ENCODE results near the gene C20orf141. TPM values are rescaled to one million over a fixed set of nuclear protein-coding genes. Genes with fewer than 3 reads are reported as not detected.

C20orf141 gene
- total and polyA plus RNA-seq, 7 donors: 0.15 TPM; not detected in 6

GRCh38 chr20:2798814-2799213, 16.0 kb upstream of the C20orf141 start:
- H3K36me3 ChIP-seq: no peaks in the 10 kb centered on the region
- intact Hi-C loops (cut with DNase I): no loop called here
- TF ChIP-seq EP300 (IDR thresholded peaks at IDR 0.05): no peak
- TF ChIP-seq CTCF (IDR thresholded peaks at IDR 0.05): no peak
- no peak for TF ChIP-seq POLR2AphosphoS5 (IDR thresholded peaks at IDR 0.05)
- no peak for TF ChIP-seq POLR2A (IDR thresholded peaks at IDR 0.05)
- H3K27ac ChIP-seq: no peak overlapping the region
- DNase-seq: no peak
- H3K27me3 ChIP-seq: peaks cover 22 to 79% (median 48%) of the 10 kb centered on the region in 3 donors
- H3K4me1 ChIP-seq: peaks cover 0 to 18% (median 12%) of the 10 kb centered on the region in 4 donors
- 78 to 85% methylated on average over 6 of the region's 6 CpGs for WGBS, 2 donors
- H3K4me3 ChIP-seq: no peak overlapping the region
- no peaks in the 10 kb centered on the region for H3K9me3 ChIP-seq

- no peak for DNase-seq
- Histone ChIP-seq H3K4me3 (peak overlapping the region in 2 of 4 donors; percentile 29 to 35), H3K27ac (no peak overlapping the region), H3K9me3 (no peaks in the 10 kb centered on the region), H3K27me3 (peaks cover 22 to 83% (median 48%) of the 10 kb centered on the region in 3 donors), H3K4me1 (peaks cover 0 to 18% (median 12%) of the 10 kb centered on the region in 4 donors), H3K36me3 (no peaks in the 10 kb centered on the region)
- WGBS, 2 donors: 42 to 66% methylated on average over 9 of the region's 9 CpGs
- intact Hi-C loops (cut with DNase I): no loop called here
- TF ChIP-seq EP300 (IDR thresholded peaks at IDR 0.05): no peak
- TF ChIP-seq CTCF (IDR thresholded peaks at IDR 0.05): no peak
- no peak for TF ChIP-seq POLR2A (IDR thresholded peaks at IDR 0.05)
- no peak for TF ChIP-seq POLR2AphosphoS5 (IDR thresholded peaks at IDR 0.05)
These were observed 15.5 kb upstream of the C20orf141 start for GRCh38 chr20:2799271-2799670.

GRCh38 chr20:2799688-2800520, 14.9 kb upstream of the C20orf141 start:
- peak overlapping the region in 2 of 4 donors; percentile 29 to 35 for H3K4me3 ChIP-seq
- H3K27me3 ChIP-seq: peaks cover 23 to 86% (median 54%) of the 10 kb centered on the region in 3 donors

GRCh38 chr20:2800521-2801285, 14.1 kb upstream of the C20orf141 start, which contains the start of gene CPXM1:
CPXM1 (minus strand) TSS chr20:2800627; CDS start chr20:2800572, 55 bp downstream.
- Histone ChIP-seq H3K27ac (no peak within 1 kb of the TSS), H3K27me3 (peaks cover 31 to 89% (median 62%) of the 10 kb centered on the region in 3 donors), H3K9me3 (no peaks in the 10 kb centered on the region), H3K36me3 (no peaks in the 10 kb centered on the region), H3K4me1 (peaks cover 0 to 24% (median 12%) of the 10 kb centered on the region in 4 donors), H3K4me3 (peak within 1 kb of the TSS in 2 of 4 donors; percentile 29 to 35)
- TF ChIP-seq POLR2A (IDR thresholded peaks at IDR 0.05) (no peak), EP300 (IDR thresholded peaks at IDR 0.05) (no peak), CTCF (IDR thresholded peaks at IDR 0.05) (no peak), POLR2AphosphoS5 (IDR thresholded peaks at IDR 0.05) (no peak)
- WGBS, 2 donors: 2 to 4% methylated on average over 52 of the region's 52 CpGs
- DNase-seq: no peak
- intact Hi-C loops (cut with DNase I): no loop called here

More at GRCh38 chr20:2799688-2800520, 14.9 kb upstream of the C20orf141 start:
- DNase-seq: no peak
- no peak overlapping the region for H3K27ac ChIP-seq
- intact Hi-C loops (cut with DNase I): no loop called here
- 3 to 6% methylated on average over 61 of the region's 61 CpGs for WGBS, 2 donors
- H3K4me1 ChIP-seq: peaks cover 0 to 21% (median 12%) of the 10 kb centered on the region in 4 donors
- no peaks in the 10 kb centered on the region for H3K9me3 ChIP-seq
- no peaks in the 10 kb centered on the region for H3K36me3 ChIP-seq
- no peak for TF ChIP-seq POLR2AphosphoS5 (IDR thresholded peaks at IDR 0.05)
- TF ChIP-seq EP300 (IDR thresholded peaks at IDR 0.05): no peak
- TF ChIP-seq POLR2A (IDR thresholded peaks at IDR 0.05): no peak
